HuH-7.5 (cell line): ENCODE data around the gene NUP210L.

Experiments
- DNase-seq: peaks from one replicate; pipeline ENCODE4 v3.0.0; 2011; ENCODE audit warnings: low spot score

NUP210L gene

GRCh38 chr1:153944005-153944826, 210.7 kb downstream of the NUP210L start:
- DNase-seq = no peak

DNA sequence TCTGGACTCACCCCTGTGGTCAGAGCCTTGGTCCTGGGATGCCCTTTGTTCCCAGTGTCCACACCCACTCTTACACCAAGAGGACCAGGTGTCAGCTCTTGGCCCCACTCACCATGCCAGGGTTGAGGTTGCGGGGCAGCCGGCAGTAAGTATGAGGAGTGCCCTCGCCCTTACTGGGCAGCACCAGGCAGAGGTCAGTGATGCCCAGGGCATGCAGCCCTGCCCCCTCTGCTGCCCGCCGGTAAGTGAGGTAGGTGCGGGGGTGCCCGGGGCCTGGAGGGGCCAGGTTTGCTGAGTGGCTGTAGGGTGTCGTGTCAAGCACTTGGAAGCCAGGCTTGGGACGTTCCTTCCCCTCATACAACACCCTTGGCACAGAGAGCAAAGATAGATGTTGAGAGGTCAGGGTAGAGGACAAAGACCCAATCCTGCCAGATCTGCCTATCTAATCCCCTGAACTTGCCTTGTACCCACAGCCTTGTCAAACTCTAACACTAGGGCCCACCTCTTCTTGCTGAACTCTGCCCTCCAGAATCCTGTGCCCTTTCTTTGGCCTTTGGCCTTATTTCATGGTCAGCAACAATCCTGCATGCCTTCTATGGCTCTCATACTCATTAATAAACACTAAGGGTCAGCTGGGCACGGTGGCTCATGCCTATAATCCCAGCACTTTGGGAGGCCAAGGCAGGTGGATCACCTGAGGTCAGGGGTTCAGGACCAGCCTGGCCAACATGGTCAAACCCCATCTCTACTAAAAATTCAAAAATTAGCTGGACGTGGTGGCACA, 211.9 kb downstream of the NUP210L start:
- no peak for DNase-seq
